IMR-90 (cell line): ENCODE data around the gene NOS3. TPM values are rescaled to one million over a fixed set of nuclear protein-coding genes. Genes with fewer than 3 reads are reported as not detected.

Source experiments
- ATAC-seq: fragments of 200-7000 bp; cut with Tn5 transposase; 2 replicates; pipeline ENCODE4 v1.9.1; 2020; ENCODE audit warnings: low read depth, mild to moderate bottlenecking, moderate library complexity
- BruUV-seq: library from RNA; stranded (reverse); fragments of 400-500 nt; replicated peaks from 2 replicates; lab custom pipeline; 2021; lab: Mats Ljungman, UMichigan
- CTCF ChIA-PET: fragments of 300-600 bp; formaldehyde crosslinking; extraction: SDS; loops from one replicate; lab custom pipeline; 2021; ENCODE audit warnings: antibody characterized with exemption; lab: Yijun Ruan, JAX
- POLR2A ChIA-PET: fragments of 300-600 bp; sonication (Branson Sonifier 250); formaldehyde crosslinking; loops from one replicate; lab custom pipeline; 2022; ENCODE audit warnings: antibody characterized with exemption; ENCODE audit not compliant: unreplicated experiment; lab: Charles Lee
- DNase-seq: peaks from one replicate; pipeline ENCODE4 v3.0.0; 2013
- H2AFZ ChIP-seq: replicated peaks from 2 replicates; pipeline ENCODE3; 2013; ENCODE audit warnings: low read length, mild to moderate bottlenecking; ENCODE audit not compliant: poor library complexity
- H2AK5ac ChIP-seq: 2 replicates; pipeline ENCODE4 v1.6.1; 2013; ENCODE audit warnings: low read depth, low read length, inconsistent platforms
- H2AK9ac ChIP-seq: replicated peaks from 2 replicates; pipeline ENCODE3; 2013; ENCODE audit warnings: mild to moderate bottlenecking, low read depth, low read length, moderate library complexity; ENCODE audit not compliant: poor library complexity
- H2BK120ac ChIP-seq: 2 replicates; pipeline ENCODE4 v1.6.1; 2013; ENCODE audit warnings: low read depth, low read length, inconsistent platforms
- H2BK15ac ChIP-seq: 3 replicates; pipeline ENCODE4 v1.6.1; 2013; ENCODE audit warnings: low read depth, low read length, inconsistent platforms
- H2BK20ac ChIP-seq: 2 replicates; pipeline ENCODE4 v1.6.1; 2013; ENCODE audit warnings: low read depth, mild to moderate bottlenecking, inconsistent platforms, low read length, moderate library complexity
- H2BK5ac ChIP-seq: 2 replicates; pipeline ENCODE4 v1.6.1; 2013; ENCODE audit warnings: mild to moderate bottlenecking, low read depth, low read length, inconsistent platforms; ENCODE audit not compliant: poor library complexity, severe bottlenecking
- H3K14ac ChIP-seq: replicated peaks from 2 replicates; pipeline ENCODE4 v1.6.1; 2013; ENCODE audit warnings: low read depth, low read length, inconsistent platforms
- H3K18ac ChIP-seq: 2 replicates; pipeline ENCODE4 v1.6.1; 2013; ENCODE audit warnings: low read depth, low read length, control low read depth
- H3K23ac ChIP-seq: 2 replicates; pipeline ENCODE4 v1.6.1; 2013; ENCODE audit warnings: low read depth, low read length, inconsistent platforms
- H3K27ac ChIP-seq: 2 replicates; pipeline ENCODE4 v1.5.1; 2013; ENCODE audit warnings: mild to moderate bottlenecking, control low read depth, low read length; ENCODE audit not compliant: insufficient read depth
- H3K27me3 ChIP-seq: 2 replicates; pipeline ENCODE4 v1.6.1; 2013; ENCODE audit warnings: low read length; ENCODE audit not compliant: control insufficient read depth, insufficient read depth
- H3K36me3 ChIP-seq: 2 replicates; pipeline ENCODE4 v1.6.1; 2013; ENCODE audit warnings: low read length, mixed read lengths; ENCODE audit not compliant: control insufficient read depth, insufficient read depth
- H3K4ac ChIP-seq: 2 replicates; pipeline ENCODE4 v1.6.1; 2013; ENCODE audit warnings: low read depth, low read length, inconsistent platforms
- H3K4me1 ChIP-seq: 2 replicates; pipeline ENCODE4 v1.6.1; 2013; ENCODE audit warnings: low read length, mixed read lengths; ENCODE audit not compliant: control insufficient read depth, insufficient read depth
- H3K4me2 ChIP-seq: 2 replicates; pipeline ENCODE4 v1.6.1; 2013; ENCODE audit warnings: low read depth, mild to moderate bottlenecking, control low read depth, low read length, moderate library complexity
- H3K4me3 ChIP-seq: 2 replicates; pipeline ENCODE4 v1.5.1; 2013; ENCODE audit warnings: low read depth, mild to moderate bottlenecking, control low read depth, low read length, moderate library complexity; ENCODE audit not compliant: insufficient read depth
- H3K56ac ChIP-seq: 2 replicates; pipeline ENCODE4 v1.6.1; 2013; ENCODE audit warnings: low read length, inconsistent platforms; ENCODE audit not compliant: insufficient read depth; ENCODE audit errors: extremely low read depth
- H3K79me1 ChIP-seq, 2 experiments: 2 replicates each; pipeline ENCODE4 v1.6.1; 2013; ENCODE audit warnings: low read length in 2 of 2, inconsistent platforms in 1 of 2, low read depth in 1 of 2
- H3K9ac ChIP-seq: 2 replicates; pipeline ENCODE4 v1.6.1; 2013; ENCODE audit warnings: low read depth, low read length, control low read depth
- H3K9me1 ChIP-seq: 2 replicates; pipeline ENCODE4 v1.6.1; 2013; ENCODE audit warnings: low read length, inconsistent platforms; ENCODE audit not compliant: insufficient read depth
- H3K9me3 ChIP-seq: 2 replicates; pipeline ENCODE4 v1.6.1; 2013; ENCODE audit warnings: low read length; ENCODE audit not compliant: control insufficient read depth, insufficient read depth
- H4K20me1 ChIP-seq: 2 replicates; pipeline ENCODE4 v1.6.1; 2013; ENCODE audit warnings: low read length, inconsistent platforms; ENCODE audit not compliant: insufficient read depth
- H4K5ac ChIP-seq: 2 replicates; pipeline ENCODE4 v1.6.1; 2013; ENCODE audit warnings: mild to moderate bottlenecking, low read depth, low read length, control low read depth
- H4K8ac ChIP-seq, 2 experiments: 2 replicates each; pipeline ENCODE4 v1.6.1; 2013; ENCODE audit warnings: low read depth in 2 of 2, low read length in 2 of 2, control low read depth in 1 of 2, inconsistent platforms in 1 of 2
- H4K91ac ChIP-seq: 2 replicates; pipeline ENCODE4 v1.6.1; 2013; ENCODE audit warnings: low read depth, low read length, inconsistent platforms; ENCODE audit not compliant: insufficient read depth
- BHLHE40 ChIP-seq: fragments of 150-350 bp; IDR thresholded peaks from 2 replicates; pipeline ENCODE4 v1.6.1; 2016; ENCODE audit warnings: mild to moderate bottlenecking, low read depth, low read length
- CEBPB ChIP-seq: IDR thresholded peaks from 2 replicates; pipeline ENCODE4 v1.6.1; 2012; ENCODE audit warnings: low read depth, low read length, improper control_type of control experiment
- MAZ ChIP-seq: IDR thresholded peaks from 2 replicates; pipeline ENCODE4 v1.6.1; 2012; ENCODE audit warnings: low read depth, mild to moderate bottlenecking, low read length, improper control_type of control experiment, moderate library complexity, borderline replicate concordance
- MXI1 ChIP-seq: IDR thresholded peaks from 2 replicates; pipeline ENCODE4 v1.6.1; 2012; ENCODE audit warnings: low read depth, mild to moderate bottlenecking, low read length, moderate library complexity, borderline replicate concordance
- NFE2L2 ChIP-seq: fragments of 150-350 bp; IDR thresholded peaks from 2 replicates; pipeline ENCODE4 v1.6.1; 2016; ENCODE audit warnings: low read depth, mild to moderate bottlenecking, low read length
- RFX5 ChIP-seq: IDR thresholded peaks from 2 replicates; pipeline ENCODE4 v1.8.0; 2012; ENCODE audit warnings: low read depth, mild to moderate bottlenecking, low read length, moderate library complexity
- WGBS, 2 experiments: methylation state at CpG; one replicate each; pipeline versions ENCODE4 v1.1.5 to v1.1.7; 2013; ENCODE audit warnings: missing lambda C conversion rate in 2 of 2; ENCODE audit not compliant: insufficient read length in 1 of 2; ENCODE audit errors: extremely low coverage in 2 of 2; 5-methylcytosine and 5-hydroxymethylcytosine counted together
- dilution Hi-C: fragments of 300-500 bp; cut with HindIII; formaldehyde crosslinking; loops from one replicate; pipeline ENCODE4 v1.14.3; 2018; ENCODE audit warnings: low sequenced_read_pairs; ENCODE audit not compliant: unreplicated experiment
- in situ Hi-C: fragments of 300-500 bp; cut with MboI; formaldehyde crosslinking; loops from 3 replicates; pipeline ENCODE4 v1.14.3; 2019; ENCODE audit warnings: low sequenced_read_pairs, inconsistent platforms, mixed read lengths
- intact Hi-C: fragments of 100-400 bp; cut with micrococcal nuclease; formaldehyde crosslinking; loops from 2 replicates; pipeline ENCODE4 v1.10.0; 2022
- polyA plus RNA-seq, 3 experiments: library from polyadenylated mRNA; depleted of rRNA; stranded (reverse); fragments of >200 nt; gene quantifications; 2 replicates each; pipeline ENCODE4 v1.2.3, GENCODE V29; 2012; ENCODE audit warnings: low replicate concordance in 1 of 3
- total RNA-seq: library from RNA; depleted of rRNA; stranded (reverse); fragments of >200 nt; gene quantifications from 2 replicates; pipeline ENCODE4 v1.2.3, GENCODE V29; 2012
- TF ChIP-seq, protein P1 (sequence below): fragments of 150-350 bp; IDR thresholded peaks from 2 replicates; pipeline ENCODE4 v1.6.1; 2016; ENCODE audit warnings: low read depth, mild to moderate bottlenecking, low read length, moderate library complexity, borderline replicate concordance
- TF ChIP-seq, protein P2 (sequence below): conservative IDR thresholded peaks from 2 replicates; pipeline ENCODE4 v1.5.1; 2012; ENCODE audit warnings: mild to moderate bottlenecking, low read depth, low read length, improper control_type of control experiment

NOS3 gene
- total and polyA plus RNA-seq, 2 of the 4 experiments (the other 2 are of a cell fraction) = 0.72 to 2.0 TPM

DNA sequence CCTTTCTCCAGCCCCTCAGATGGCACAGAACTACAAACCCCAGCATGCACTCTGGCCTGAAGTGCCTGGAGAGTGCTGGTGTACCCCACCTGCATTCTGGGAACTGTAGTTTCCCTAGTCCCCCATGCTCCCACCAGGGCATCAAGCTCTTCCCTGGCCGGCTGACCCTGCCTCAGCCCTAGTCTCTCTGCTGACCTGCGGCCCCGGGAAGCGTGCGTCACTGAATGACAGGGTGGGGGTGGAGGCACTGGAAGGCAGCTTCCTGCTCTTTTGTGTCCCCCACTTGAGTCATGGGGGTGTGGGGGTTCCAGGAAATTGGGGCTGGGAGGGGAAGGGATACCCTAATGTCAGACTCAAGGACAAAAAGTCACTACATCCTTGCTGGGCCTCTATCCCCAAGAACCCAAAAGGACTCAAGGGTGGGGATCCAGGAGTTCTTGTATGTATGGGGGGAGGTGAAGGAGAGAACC lies 2.1 kb downstream of the NOS3 start:
- Histone ChIP-seq H3K27ac (no peak overlapping the region), H3K36me3 (no peaks in the 10 kb centered on the region), H3K4me2 (no peak overlapping the region), H3K27me3 (peaks cover 5% of the 10 kb centered on the region; the same call in 1 of the 2 replicates), H3K4me1 (peaks cover 4% of the 10 kb centered on the region; the same call in 1 of the 2 replicates), H3K9ac (no peak overlapping the region), H2BK120ac (no peak overlapping the region), H3K9me1 (no peaks in the 10 kb centered on the region), H3K4ac (no peak overlapping the region), H2BK20ac (no peak overlapping the region), H4K5ac (no peak overlapping the region), H3K18ac (no peak overlapping the region), H4K20me1 (no peaks in the 10 kb centered on the region), H4K91ac (no peak overlapping the region), H3K79me1 (no peaks in the 10 kb centered on the region), H4K8ac (no peak overlapping the region), H3K4me3 (no peak overlapping the region), H2BK5ac (no peak overlapping the region), H2AK9ac (no peak overlapping the region), H2AK5ac (no peak overlapping the region), H2AFZ (peak overlapping the region; percentile 33), H2BK15ac (no peak overlapping the region), H3K9me3 (peaks cover 10% of the 10 kb centered on the region), H3K23ac (no peak overlapping the region), H3K56ac (no peak overlapping the region), H3K14ac (no peak overlapping the region)
- CTCF ChIA-PET = interaction anchor here (1.1 to 2.1 kb wide), 2 partner anchors 30 to 95 kb away, joined by 3 to 7 read pairs; no protein-coding TSS in a partner anchor
- TF ChIP-seq BHLHE40 = no peak
- no peak for TF ChIP-seq MXI1
- TF ChIP-seq, protein P1, sequence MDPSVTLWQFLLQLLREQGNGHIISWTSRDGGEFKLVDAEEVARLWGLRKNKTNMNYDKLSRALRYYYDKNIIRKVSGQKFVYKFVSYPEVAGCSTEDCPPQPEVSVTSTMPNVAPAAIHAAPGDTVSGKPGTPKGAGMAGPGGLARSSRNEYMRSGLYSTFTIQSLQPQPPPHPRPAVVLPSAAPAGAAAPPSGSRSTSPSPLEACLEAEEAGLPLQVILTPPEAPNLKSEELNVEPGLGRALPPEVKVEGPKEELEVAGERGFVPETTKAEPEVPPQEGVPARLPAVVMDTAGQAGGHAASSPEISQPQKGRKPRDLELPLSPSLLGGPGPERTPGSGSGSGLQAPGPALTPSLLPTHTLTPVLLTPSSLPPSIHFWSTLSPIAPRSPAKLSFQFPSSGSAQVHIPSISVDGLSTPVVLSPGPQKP = no peak
- no peak for TF ChIP-seq CEBPB
- TF ChIP-seq MAZ = no peak
- no peak for TF ChIP-seq RFX5
- TF ChIP-seq, protein P2, sequence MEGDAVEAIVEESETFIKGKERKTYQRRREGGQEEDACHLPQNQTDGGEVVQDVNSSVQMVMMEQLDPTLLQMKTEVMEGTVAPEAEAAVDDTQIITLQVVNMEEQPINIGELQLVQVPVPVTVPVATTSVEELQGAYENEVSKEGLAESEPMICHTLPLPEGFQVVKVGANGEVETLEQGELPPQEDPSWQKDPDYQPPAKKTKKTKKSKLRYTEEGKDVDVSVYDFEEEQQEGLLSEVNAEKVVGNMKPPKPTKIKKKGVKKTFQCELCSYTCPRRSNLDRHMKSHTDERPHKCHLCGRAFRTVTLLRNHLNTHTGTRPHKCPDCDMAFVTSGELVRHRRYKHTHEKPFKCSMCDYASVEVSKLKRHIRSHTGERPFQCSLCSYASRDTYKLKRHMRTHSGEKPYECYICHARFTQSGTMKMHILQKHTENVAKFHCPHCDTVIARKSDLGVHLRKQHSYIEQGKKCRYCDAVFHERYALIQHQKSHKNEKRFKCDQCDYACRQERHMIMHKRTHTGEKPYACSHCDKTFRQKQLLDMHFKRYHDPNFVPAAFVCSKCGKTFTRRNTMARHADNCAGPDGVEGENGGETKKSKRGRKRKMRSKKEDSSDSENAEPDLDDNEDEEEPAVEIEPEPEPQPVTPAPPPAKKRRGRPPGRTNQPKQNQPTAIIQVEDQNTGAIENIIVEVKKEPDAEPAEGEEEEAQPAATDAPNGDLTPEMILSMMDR = no peak
- no peak for TF ChIP-seq NFE2L2
- intact Hi-C loops (no loop called here), in situ Hi-C loops (loop anchor here (25.0 kb wide), 1 partner anchor 581 kb away; a partner anchor contains a TSS), dilution Hi-C loops (no loop called here)
- BruUV-seq = no TSS peak
- POLR2A ChIA-PET = no interaction called here
- DNase-seq = no peak
- no CpG with 5 or more reads among the region's 5 CpGs for WGBS, 2 experiments
- peak; percentile 63 for ATAC-seq
